T-helper 1 cell (primary cell): ENCODE measurements around the gene MTIF2.
"Not testable (repeated sequence)": the region's sequence is repeated elsewhere in the genome, so short reads cannot be mapped to it uniquely, and the experiment has no call there.

Source experiments
- DNase-seq, 5 donors: peaks; one replicate each; pipeline ENCODE4 v3.0.0-alpha.2; 2012 to 2020

The MTIF2 gene

GRCh38 chr2:55191888-55192287 lies 77.1 kb downstream of the MTIF2 start:
- not testable (repeated sequence) for DNase-seq

DNA sequence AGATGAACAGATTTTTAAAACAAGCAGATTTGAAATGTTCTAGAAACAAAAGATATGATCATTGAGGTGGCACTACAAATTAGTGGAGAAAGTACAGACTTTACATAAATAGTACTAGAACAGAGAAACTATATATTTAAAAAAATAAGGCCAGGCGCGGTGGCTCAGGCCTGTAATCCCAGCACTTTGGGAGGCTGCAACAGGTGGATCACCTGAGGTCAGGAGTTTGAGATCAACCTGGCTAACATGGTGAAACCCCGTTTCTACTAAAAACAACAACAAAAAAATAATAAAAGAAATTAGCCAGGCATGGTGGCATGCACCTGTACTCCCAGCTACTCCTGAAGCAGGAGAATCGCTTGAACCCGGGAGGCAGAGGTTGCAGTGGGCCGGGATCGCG lies 82.2 kb downstream of the MTIF2 start:
- DNase-seq = not testable (repeated sequence)
